RPMI8226 (cell line): Measurements from ENCODE around the gene MSI2.
A peak's percentile ranks its signal among the peaks of the same experiment; 100 is the strongest.

Experiments used
- DNase-seq: peaks from one replicate; pipeline ENCODE4 v3.0.0-alpha.2; 2015

The MSI2 gene

GRCh38 chr17:57247261-57247660, 9.1 kb upstream of the MSI2 start:
- DNase-seq = no peak

- no peak for DNase-seq
Observed at GRCh38 chr17:57247913-57248312, 8.4 kb upstream of the MSI2 start.

GRCh38 chr17:57249520-57249919, 6.8 kb upstream of the MSI2 start:
- DNase-seq = no peak

GRCh38 chr17:57251211-57251787, 5.0 kb upstream of the MSI2 start:
- DNase-seq = no peak

GRCh38 chr17:57253362-57254065, 2.8 kb upstream of the MSI2 start:
- no peak for DNase-seq

DNA sequence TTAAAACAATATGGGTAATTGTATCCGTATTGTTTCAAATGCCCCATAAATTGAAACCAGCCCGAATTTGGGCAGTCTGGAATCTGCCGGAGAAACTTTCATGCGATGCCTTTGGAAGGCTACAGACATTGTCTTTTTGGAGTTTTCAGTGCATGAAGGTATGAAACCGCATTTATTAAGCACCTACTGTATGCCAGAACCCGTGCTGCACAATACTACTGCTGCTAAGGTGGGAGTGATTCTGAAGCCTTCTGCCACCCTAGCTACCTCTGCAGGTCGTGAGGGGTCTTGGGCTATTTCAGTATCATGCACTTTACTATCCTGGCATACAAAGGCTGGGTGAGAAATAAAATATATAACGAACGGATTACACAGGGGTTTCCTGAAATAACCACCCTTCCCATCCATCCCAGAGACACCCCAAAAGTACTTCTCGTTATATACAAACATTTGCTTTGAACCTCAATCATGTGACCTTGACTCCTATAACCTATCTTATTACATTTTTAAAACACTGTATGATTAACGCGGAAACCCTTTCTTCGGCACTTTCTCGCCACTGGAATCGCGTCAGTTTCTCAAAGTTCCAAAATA, 1.0 kb upstream of the MSI2 start:
- DNase-seq = no peak

DNA sequence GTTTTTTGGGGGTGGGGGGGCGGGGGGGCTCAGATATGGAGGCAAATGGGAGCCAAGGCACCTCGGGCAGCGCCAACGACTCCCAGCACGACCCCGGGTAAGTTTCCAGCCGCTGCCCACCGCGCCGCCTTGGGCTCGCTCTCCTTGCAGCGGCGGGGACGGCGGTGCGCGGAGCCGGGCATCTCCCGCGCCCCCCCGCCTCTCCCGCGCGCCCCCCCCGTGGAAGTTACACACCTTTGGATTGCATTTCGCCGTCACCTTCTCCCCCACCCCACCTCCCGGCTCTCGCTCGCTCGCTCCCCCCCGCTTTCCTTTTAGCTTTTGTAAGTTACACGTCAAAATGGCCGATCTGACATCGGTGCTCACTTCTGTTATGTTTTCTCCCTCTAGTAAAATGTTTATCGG, 387 bp downstream of the MSI2 start:
- DNase-seq = peak; percentile 50

DNA sequence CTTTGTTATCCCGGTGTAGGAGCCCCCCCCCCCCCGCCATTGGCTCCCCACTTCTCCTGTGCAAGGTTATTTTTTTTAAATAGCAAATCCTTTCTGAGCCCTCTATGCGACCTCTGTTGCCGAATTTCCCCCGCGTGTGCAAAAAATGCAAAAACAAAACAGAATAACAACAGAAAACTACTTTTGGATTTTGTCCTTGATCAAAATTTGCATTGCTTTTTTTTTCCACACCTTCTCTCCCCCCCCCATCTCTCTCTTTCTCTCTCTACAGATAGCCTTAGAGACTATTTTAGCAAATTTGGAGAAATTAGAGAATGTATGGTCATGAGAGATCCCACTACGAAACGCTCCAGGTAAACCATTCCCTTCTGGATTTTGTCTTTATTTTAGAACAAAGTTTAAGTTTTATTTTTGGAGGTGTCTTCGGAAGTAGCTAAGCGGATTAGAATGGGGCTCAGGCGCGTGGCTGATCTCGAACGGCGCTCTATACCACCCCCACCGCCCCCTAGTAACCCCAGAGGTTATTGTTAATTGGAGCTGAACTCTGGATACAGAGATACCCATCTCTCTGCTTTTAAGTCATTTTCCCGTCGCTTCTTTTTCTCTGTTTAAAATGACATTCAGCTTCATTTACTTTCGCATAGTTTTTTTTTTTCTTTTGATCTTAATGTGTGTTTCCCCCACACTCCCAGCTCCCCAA, 1.0 kb downstream of the MSI2 start:
- DNase-seq = peak; percentile 46

DNA sequence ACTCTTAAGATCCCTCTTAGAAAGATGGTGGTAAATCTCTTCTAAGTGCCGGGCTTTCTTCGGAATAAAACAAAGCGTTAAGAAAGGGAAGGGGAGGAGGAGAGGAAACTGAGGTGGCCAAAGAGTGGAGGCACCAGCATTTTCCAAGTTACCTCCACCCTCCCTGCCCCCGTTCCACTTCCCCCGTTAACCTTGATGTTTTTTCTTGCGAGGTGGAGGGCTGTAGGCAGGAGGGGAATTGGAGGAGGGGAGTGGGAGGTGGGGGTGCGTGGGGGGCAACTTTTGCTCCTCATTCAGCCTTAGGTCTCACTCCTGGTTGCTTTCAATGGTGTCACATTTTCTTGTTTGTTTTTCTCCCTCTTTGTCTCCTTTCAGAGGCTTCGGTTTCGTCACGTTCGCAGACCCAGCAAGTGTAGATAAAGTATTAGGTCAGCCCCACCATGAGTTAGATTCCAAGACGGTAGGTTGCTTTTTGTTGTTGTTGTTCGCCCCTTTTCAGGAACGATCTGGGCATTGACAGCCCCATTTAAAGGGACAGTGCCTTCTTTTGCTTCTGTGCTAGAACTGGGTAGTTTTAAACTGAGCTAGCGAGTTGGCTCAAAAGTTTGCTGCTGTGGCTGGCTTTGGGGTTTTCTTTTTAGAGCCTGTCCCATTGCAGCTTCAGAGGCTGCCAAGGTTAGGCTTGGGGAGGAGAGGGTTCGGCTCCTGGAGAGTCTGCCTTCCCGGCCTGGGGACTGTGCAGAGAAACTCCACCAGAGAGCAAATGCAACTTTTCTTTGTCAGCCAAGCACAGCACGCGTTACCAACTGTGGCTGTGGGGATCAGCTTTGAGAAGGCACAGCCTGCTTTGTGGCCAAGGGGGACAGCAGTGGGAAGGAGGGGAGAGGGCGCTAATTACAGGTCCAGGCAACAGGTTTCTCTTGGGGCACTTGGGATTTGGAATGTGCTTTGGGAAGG, 1.9 kb downstream of the MSI2 start:
- no peak for DNase-seq

DNA sequence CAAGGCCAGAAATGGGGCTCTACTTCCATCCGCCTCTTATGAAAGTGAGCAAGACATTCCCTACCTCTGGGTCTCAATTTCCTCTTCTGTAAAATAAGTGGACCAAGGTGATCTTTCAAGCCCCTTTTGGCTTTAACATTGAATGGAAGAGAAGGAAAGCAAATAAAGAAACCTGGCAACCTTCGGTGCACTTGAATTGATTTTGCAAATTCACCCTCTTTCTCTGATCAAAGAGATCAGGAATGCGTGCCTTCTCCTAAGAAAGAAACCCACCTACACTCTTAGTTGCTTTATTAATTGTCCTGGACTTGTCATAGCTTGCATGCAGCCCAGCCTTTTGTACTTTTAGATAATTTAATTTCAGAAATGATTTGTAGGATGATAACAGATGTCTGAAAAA, 3.0 kb downstream of the MSI2 start:
- no peak for DNase-seq

- no peak for DNase-seq
Observed at GRCh38 chr17:57259817-57260216, 3.5 kb downstream of the MSI2 start.

DNA sequence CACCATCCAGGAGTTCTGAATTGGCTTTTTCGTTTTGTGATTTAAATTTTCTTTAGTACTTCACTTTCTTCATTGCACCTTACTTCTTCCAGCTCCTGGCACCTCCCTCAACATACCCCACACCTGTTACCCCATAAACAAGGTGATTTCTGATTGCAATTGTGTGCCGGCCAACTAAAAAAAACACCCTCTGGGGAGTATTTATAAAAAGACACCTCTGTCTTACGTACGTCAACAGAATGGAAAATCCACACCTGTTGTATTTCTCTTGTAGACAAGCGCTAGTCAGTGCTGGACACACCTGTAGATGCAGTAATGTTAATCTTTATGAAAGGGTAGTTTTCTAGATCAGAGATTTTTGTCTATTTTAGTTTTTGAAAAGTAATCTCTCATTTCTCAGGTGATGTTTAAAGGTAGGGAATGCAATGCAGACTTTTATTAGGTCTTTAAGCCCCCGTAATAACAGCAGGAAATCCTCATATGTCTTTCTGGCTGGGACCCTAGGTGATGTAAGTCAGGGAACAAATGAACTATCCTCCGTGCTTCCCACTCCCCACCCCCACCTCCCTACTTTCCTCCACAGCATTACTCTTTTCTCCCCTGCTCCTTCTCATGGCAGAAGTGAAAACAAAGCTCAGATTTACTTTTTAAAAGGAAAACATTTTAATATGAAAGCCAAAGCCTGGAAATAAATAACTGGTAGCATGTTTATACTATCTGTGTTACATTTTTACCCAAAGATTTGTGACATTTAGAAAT, 4.2 kb downstream of the MSI2 start:
- no peak for DNase-seq

- DNase-seq = no peak
Observed at GRCh38 chr17:57261084-57261461, 4.8 kb downstream of the MSI2 start.

DNA sequence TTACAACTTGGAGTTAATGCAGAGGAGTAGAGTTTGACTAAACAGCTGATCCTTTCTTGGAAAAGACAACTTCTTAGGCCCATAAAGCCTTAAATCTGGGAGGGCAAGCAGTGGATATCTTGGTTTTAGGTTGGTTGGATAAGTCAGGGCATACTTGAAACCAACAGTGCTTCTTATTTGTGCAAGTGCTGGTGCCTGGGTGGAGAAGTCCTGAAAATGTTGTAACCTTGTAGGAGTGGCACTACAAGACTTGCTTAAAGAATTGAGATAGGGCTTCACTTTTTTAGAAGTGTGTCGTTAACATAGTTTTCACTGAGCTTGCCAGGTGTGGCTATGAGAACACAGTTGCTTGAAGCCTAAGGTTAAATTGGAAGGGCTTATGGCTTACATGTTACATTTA, 6.2 kb downstream of the MSI2 start:
- no peak for DNase-seq

GRCh38 chr17:57264250-57264649, 7.9 kb downstream of the MSI2 start:
- DNase-seq = no peak

DNA sequence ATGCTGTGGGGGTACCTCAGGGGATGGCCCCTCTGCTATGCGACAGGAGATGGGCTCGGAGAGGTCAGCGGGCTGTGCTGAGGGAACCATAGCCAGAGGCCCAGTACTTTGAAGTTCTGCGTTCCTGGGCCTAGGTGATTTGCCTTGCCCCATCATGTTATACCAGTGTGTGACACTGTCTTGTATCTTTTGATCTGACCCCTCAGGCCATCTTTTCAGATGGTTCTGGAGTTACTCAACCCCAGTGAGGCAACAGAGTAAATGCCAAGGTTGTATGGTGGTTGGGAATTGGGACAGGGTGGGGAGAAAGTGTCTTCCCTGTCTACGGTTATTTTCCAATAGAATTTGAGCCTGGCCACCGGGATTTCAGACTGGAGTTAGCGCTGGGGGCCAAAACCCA, 8.5 kb downstream of the MSI2 start:
- DNase-seq = no peak

DNA sequence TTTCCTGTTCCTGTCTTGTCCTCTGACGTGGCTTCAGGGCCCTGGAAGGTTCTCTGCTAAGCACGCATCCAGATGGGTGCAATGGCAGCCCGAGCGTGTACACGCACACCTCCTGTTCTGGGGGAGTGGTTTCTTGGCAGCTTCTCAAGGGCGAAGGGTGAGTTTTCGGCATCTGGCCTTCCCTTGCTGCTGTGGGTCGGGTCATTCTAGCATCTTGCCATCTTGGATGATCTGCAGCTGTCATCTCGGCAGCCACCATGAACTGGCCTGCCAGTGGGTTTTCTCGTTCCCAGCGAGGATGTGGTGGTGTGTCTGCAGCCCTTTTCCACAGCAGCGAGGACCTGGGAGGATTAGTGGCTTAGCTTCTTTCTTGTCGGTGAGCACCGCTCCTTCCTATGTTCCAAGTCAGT, 10.6 kb downstream of the MSI2 start:
- no peak for DNase-seq

DNA sequence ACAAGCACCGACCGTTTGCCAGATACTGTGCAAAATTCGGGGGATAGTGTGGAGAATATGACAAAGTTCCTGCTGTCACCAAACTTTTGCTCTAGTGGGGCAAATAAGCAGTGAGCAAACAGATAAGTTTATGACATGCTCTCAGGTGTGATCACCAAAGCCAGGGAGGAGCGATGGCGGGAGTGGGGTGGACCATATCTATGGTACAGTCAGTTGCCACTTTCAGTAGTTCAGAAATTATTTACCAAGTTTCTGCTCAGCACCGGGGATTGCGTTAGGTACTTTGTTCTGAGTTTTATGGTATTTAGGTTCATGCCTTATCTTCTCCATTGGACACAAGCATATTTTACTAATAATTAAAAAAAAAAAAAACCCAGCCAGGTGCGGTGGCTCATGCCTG, 11.9 kb downstream of the MSI2 start:
- no peak for DNase-seq

DNA sequence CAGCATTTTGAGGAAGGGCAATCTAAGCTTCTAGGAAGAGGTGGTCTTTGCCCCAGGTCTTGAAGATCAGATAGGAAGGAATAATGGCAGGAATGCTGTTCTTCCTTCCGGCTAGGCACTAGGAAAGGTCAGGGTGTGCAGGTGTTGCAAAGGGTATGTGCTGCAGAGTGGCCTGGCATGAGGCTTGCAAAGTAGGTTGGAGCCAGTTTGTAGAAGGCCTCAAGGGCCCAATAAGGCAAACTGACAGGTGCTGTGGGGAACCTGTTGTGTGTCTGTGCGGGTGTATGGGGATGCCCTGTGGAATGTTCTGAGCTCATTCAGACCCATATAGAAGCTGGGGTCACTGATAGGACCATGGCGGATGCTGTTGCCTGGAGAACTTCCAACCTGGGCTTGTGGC, 12.7 kb downstream of the MSI2 start:
- DNase-seq = no peak

- no peak for DNase-seq
Observed at GRCh38 chr17:57269598-57270255, 13.4 kb downstream of the MSI2 start.

- no peak for DNase-seq
Observed at GRCh38 chr17:57270801-57271245, 14.5 kb downstream of the MSI2 start.
